ENCODE data around the gene HOXA6. TPM values are rescaled to one million over a fixed set of nuclear protein-coding genes. Genes with fewer than 3 reads are reported as not detected.

HOXA6 gene
- polyA plus RNA-seq, 1 experiment, result 1.2 TPM

GRCh38 chr7:27126596-27127327 lies 20.8 kb downstream of the HOXA6 start:
- H3K4me3 ChIP-seq (ENCODE audit: low read depth, low read length), result no peak overlapping the region
- no peak for TF ChIP-seq CTCF (IDR thresholded peaks at IDR 0.05; ENCODE audit: low read depth, low read length)
- no peaks in the 10 kb centered on the region for H3K9me3 ChIP-seq (ENCODE audit: control insufficient read depth, insufficient read depth, low read length)
- H3K27ac ChIP-seq (ENCODE audit: low read depth, low read length), result no peak overlapping the region
- H3K27me3 ChIP-seq (ENCODE audit: control insufficient read depth, insufficient read depth, low read length), result no peaks in the 10 kb centered on the region
- POLR2A ChIA-PET, result interaction anchor here (0.6 to 0.7 kb wide), 2 partner anchors 14 to 18 kb away, joined by 3 to 7 read pairs; no protein-coding TSS in a partner anchor
- CTCF ChIA-PET, result interaction anchor here (1.0 to 3.4 kb wide), 2 partner anchors 15 to 18 kb away, joined by 3 to 14 read pairs; partner anchors contain the start of gene HOXA5
- no peak for DNase-seq (ENCODE audit: low read depth, low spot score)

GRCh38 chr7:27125986-27126394 lies 21.6 kb downstream of the HOXA6 start:
- H3K27ac ChIP-seq (ENCODE audit: low read depth, low read length), result no peak overlapping the region

DNA sequence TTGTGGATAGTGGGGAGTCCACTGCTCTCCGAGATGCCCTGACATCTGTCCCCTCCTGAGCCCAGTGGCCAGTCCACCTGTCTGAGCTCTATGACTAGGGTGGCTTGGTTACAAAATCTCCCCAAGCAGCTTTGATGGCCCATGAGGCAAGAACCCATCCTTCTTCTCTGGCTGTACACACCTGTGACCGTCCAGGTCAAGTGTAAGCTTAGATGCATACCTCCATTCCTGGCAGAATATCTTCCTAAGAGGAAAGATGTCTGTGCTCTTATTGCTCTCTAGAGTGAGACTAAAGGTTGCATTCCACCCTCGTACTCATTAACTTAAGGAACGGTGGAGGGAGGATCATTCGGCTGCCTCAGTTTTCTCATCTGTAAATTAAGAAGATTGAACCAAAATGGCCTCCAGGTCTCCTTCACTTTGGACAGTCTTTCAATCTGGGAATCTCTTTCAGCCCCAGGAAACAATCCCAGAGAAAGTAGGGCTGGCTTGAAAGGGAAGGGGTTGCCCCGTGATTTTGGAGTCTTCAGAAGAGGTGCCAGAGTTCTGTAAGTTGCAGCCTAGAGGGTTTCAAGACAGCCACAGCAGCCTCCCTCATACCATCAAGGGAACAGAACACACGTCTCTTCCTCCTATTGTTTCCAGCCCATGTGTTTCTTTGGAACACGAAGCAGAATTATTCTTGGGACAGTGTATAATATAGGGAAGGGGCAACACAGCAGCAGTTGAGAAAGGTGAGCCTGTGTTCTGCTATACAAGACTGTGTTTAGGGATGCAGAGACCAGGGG lies 22.5 kb downstream of the HOXA6 start:
- Histone ChIP-seq H3K27me3 (ENCODE audit: control insufficient read depth, insufficient read depth, low read length) (no peaks in the 10 kb centered on the region), H3K27ac (ENCODE audit: low read depth, low read length) (peak overlapping the region; percentile 94), H3K4me3 (ENCODE audit: low read depth, low read length) (no peak overlapping the region), H3K9me3 (ENCODE audit: control insufficient read depth, insufficient read depth, low read length) (no peaks in the 10 kb centered on the region)
- no peak for TF ChIP-seq CTCF (IDR thresholded peaks at IDR 0.05; ENCODE audit: low read depth, low read length)
- POLR2A ChIA-PET, result interaction anchor here (0.6 kb wide), 1 partner anchor 38 kb away, joined by 4 read pairs; no protein-coding TSS in a partner anchor
- DNase-seq (ENCODE audit: low read depth, low spot score), result no peak
- CTCF ChIA-PET, result interaction anchor here (1.3 kb wide), 1 partner anchor 10 kb away, joined by 4 read pairs; no protein-coding TSS in a partner anchor

More at GRCh38 chr7:27125986-27126394, 21.6 kb downstream of the HOXA6 start:
- Histone ChIP-seq H3K9me3 (ENCODE audit: control insufficient read depth, insufficient read depth, low read length) (no peaks in the 10 kb centered on the region), H3K4me3 (ENCODE audit: low read depth, low read length) (no peak overlapping the region), H3K27me3 (ENCODE audit: control insufficient read depth, insufficient read depth, low read length) (no peaks in the 10 kb centered on the region)
- no peak for DNase-seq (ENCODE audit: low read depth, low spot score)
- POLR2A ChIA-PET, result interaction anchor here (0.6 to 0.7 kb wide), 2 partner anchors 13 to 17 kb away, joined by 3 to 7 read pairs; no protein-coding TSS in a partner anchor
- TF ChIP-seq CTCF (IDR thresholded peaks at IDR 0.05; ENCODE audit: low read depth, low read length), result no peak
- CTCF ChIA-PET, result interaction anchor here (0.6 to 3.4 kb wide), 3 partner anchors 15 to 914 kb away, joined by 3 to 14 read pairs (median 3); partner anchors contain the start of gene HOXA5

DNA sequence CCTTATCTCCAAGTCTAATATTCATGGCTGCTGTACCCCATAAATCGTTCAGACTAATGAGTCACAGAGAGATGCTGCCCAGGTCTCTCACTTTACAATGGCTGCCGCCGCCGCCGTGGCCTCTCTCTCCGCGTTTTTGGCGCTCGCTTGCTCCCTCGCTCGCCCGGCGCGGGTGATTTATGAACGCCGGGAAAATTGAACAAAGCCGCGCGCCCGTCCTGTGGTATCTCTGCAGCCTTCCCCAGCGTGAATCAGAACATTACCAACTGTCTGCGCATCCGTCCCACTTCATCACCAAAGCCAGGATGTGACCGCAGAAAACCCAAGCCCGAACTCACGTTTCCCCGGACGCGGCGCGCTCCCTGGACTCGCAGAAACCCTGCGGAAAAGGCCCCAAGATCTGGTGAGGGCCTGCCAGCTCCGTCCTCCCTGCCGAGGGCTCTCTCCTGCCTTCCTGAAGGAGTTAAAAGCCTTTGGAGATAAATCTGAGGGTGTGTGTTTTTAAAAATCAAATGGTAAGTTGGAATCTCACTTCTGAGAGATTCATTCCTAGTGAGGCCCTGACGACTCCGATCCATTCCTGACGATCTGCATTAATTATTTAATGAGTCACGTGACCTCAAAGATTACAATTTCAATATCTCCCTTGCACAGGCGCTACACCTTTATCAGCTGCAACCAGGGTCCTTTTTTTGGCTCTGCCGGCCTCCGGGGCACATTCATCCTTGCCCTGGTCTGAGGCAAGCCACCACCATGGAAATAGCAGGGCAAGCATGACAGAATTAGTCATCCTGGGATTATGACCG lies 23.3 kb downstream of the HOXA6 start:
- ChIA-PET POLR2A (interaction anchor here (0.6 kb wide), 1 partner anchor 37 kb away, joined by 4 read pairs; no protein-coding TSS in a partner anchor), CTCF (interaction anchor here (1.3 kb wide), 1 partner anchor 9 kb away, joined by 4 read pairs; no protein-coding TSS in a partner anchor)
- DNase-seq (ENCODE audit: low read depth, low spot score), result peak; percentile 86
- Histone ChIP-seq H3K27ac (ENCODE audit: low read depth, low read length) (peak overlapping the region; percentile 94), H3K4me3 (ENCODE audit: low read depth, low read length) (peak overlapping the region; percentile 60), H3K27me3 (ENCODE audit: control insufficient read depth, insufficient read depth, low read length) (no peaks in the 10 kb centered on the region), H3K9me3 (ENCODE audit: control insufficient read depth, insufficient read depth, low read length) (no peaks in the 10 kb centered on the region)
- no peak for TF ChIP-seq CTCF (IDR thresholded peaks at IDR 0.05; ENCODE audit: low read depth, low read length)
